A549 (cell line): ENCODE data around the gene CCDC30. TPM values are rescaled to one million over a fixed set of nuclear protein-coding genes. Genes with fewer than 3 reads are reported as not detected.
"Not testable (repeated sequence)": the region's sequence is repeated elsewhere in the genome, so short reads cannot be mapped to it uniquely, and the experiment has no call there.

ENCODE experiments used
- ATAC-seq, 2 experiments: fragments of 200-7000 bp in 1 of 2; fragments of >200 bp in 1 of 2; cut with Nextera tagmentation in 1 of 2; cut with Tn5 transposase in 1 of 2; 3 replicates each; pipeline versions ENCODE4 v1.8.0 to v1.9.1; 2018 to 2020; ENCODE audit warnings: mild to moderate bottlenecking in 1 of 2, moderate library complexity in 1 of 2
- CTCF ChIA-PET: fragments of 300-600 bp; sonication (Branson Sonifier 250); formaldehyde crosslinking; extraction: SDS; loops from one replicate; lab custom pipeline; 2021; ENCODE audit warnings: antibody characterized with exemption, inconsistent platforms; lab: Yijun Ruan, JAX
- POLR2A ChIA-PET: fragments of 350-600 bp; formaldehyde crosslinking; extraction: SDS; loops from one replicate; lab custom pipeline; 2021; ENCODE audit warnings: antibody characterized with exemption, inconsistent platforms; lab: Yijun Ruan, JAX
- DNase-seq, 2 experiments: peaks; one replicate each; pipeline versions ENCODE4 v3.0.0 to v3.0.0-alpha.2; 2011 to 2016; ENCODE audit warnings: low read depth in 1 of 2, low spot score in 1 of 2
- FAIRE-seq: peaks from 2 replicates; lab custom pipeline; 2011; peaks lifted over from hg19 to GRCh38; lab: Jason Lieb, UNC
- H3K27ac ChIP-seq, 2 experiments: fragments of >200 bp; sonication (Bioruptor Twin); formaldehyde crosslinking; 3 replicates each; pipeline ENCODE4 v1.5.1; 2016 to 2017
- H3K4me1 ChIP-seq: fragments of >200 bp; sonication (Bioruptor Twin); formaldehyde crosslinking; 3 replicates; pipeline ENCODE4 v1.6.1; 2016
- H3K4me2 ChIP-seq: fragments of >200 bp; sonication (Bioruptor Twin); formaldehyde crosslinking; 3 replicates; pipeline ENCODE4 v1.6.1; 2016
- H3K4me3 ChIP-seq: fragments of >200 bp; sonication (Bioruptor Twin); formaldehyde crosslinking; 3 replicates; pipeline ENCODE4 v1.5.1; 2016
- H3K9me3 ChIP-seq: fragments of >200 bp; sonication (Bioruptor Twin); formaldehyde crosslinking; 3 replicates; pipeline ENCODE4 v1.6.1; 2016
- CBX2 ChIP-seq: fragments of 200-600 bp; sonication (generic); IDR thresholded peaks from 2 replicates; pipeline ENCODE4 v1.6.1; 2016; ENCODE audit warnings: low read depth, mild to moderate bottlenecking, borderline replicate concordance
- CEBPB ChIP-seq, 2 experiments: fragments of >200 bp in 1 of 2; sonication (Bioruptor Twin) in 1 of 2; formaldehyde crosslinking in 1 of 2; IDR thresholded peaks; 2 replicates each; pipeline ENCODE4 v1.6.1; 2012 to 2016
- CHD4 ChIP-seq: fragments of 200-600 bp; sonication (generic); IDR thresholded peaks from 2 replicates; pipeline ENCODE4 v1.6.1; 2016; ENCODE audit warnings: antibody characterized with exemption, mild to moderate bottlenecking, borderline replicate concordance
- CTCF ChIP-seq: fragments of >200 bp; sonication (Bioruptor Twin); formaldehyde crosslinking; IDR thresholded peaks from 3 replicates; pipeline ENCODE4 v1.5.1; 2016
- HDAC2 ChIP-seq: fragments of 200-600 bp; sonication (generic); IDR thresholded peaks from 2 replicates; pipeline ENCODE4 v1.6.1; 2016
- HMGXB4 ChIP-seq: fragments of 250-450 bp; sonication (Bioruptor Pico); IDR thresholded peaks from 2 replicates; pipeline ENCODE4 v1.5.0; 2021; ENCODE audit warnings: mild to moderate bottlenecking, moderate library complexity, borderline replicate concordance
- HOXB13 ChIP-seq: fragments of 250-450 bp; sonication (Bioruptor Pico); IDR thresholded peaks from 2 replicates; pipeline ENCODE4 v1.5.0; 2020; ENCODE audit warnings: low read depth, mild to moderate bottlenecking, moderate library complexity
- JUN ChIP-seq, 2 experiments: fragments of >200 bp; sonication (Bioruptor Twin); formaldehyde crosslinking; IDR thresholded peaks; 2 replicates in 1 of 2; 3 replicates in 1 of 2; pipeline ENCODE4 v1.6.1; 2016 to 2017
- MYC ChIP-seq: IDR thresholded peaks from 2 replicates; pipeline ENCODE4 v1.6.1; 2012; ENCODE audit warnings: mild to moderate bottlenecking, inconsistent platforms, low read length, improper control_type of control experiment, borderline replicate concordance
- NFE2L2 ChIP-seq: fragments of 150-350 bp; conservative IDR thresholded peaks from 2 replicates; pipeline ENCODE4 v1.6.1; 2014; ENCODE audit warnings: low read length
- PBX3 ChIP-seq: IDR thresholded peaks from 2 replicates; pipeline ENCODE4 v1.6.1; 2012
- RARB ChIP-seq: fragments of 250-450 bp; sonication (Bioruptor Pico); IDR thresholded peaks from 2 replicates; pipeline ENCODE4 v1.8.0; 2021; ENCODE audit warnings: mild to moderate bottlenecking, moderate library complexity
- RFX5 ChIP-seq: fragments of 450-650 bp; IDR thresholded peaks from 2 replicates; pipeline ENCODE4 v1.7.1; 2014; ENCODE audit warnings: antibody characterized with exemption, mild to moderate bottlenecking, moderate library complexity
- SREBF2 ChIP-seq: fragments of 450-650 bp; IDR thresholded peaks from 2 replicates; pipeline ENCODE4 v1.6.1; 2014; ENCODE audit warnings: mild to moderate bottlenecking, moderate library complexity
- TP53 ChIP-seq: fragments of 250-450 bp; sonication (Bioruptor Pico); IDR thresholded peaks from 2 replicates; pipeline ENCODE4 v1.5.0; 2021; ENCODE audit warnings: mild to moderate bottlenecking, moderate library complexity
- USF2 ChIP-seq: fragments of 450-650 bp; IDR thresholded peaks from 2 replicates; pipeline ENCODE4 v1.6.1; 2014; ENCODE audit warnings: antibody characterized with exemption
- ZC3H11A ChIP-seq: fragments of 450-650 bp; IDR thresholded peaks from 2 replicates; pipeline ENCODE4 v1.6.1; 2014; ENCODE audit warnings: antibody characterized with exemption, mild to moderate bottlenecking
- ZNF302 ChIP-seq: fragments of 250-450 bp; sonication (Bioruptor Pico); IDR thresholded peaks from 2 replicates; pipeline ENCODE4 v1.9.0; 2021; ENCODE audit warnings: inconsistent platforms, mild to moderate bottlenecking, moderate library complexity
- ZSCAN20 ChIP-seq: fragments of 250-450 bp; sonication (Bioruptor Pico); IDR thresholded peaks from 2 replicates; pipeline ENCODE4 v1.8.0; 2022; ENCODE audit warnings: mild to moderate bottlenecking, moderate library complexity
- WGBS: methylation state at CpG from one replicate; pipeline ENCODE4 v1.1.6; 2017; ENCODE audit errors: missing lambda C conversion rate; 5-methylcytosine and 5-hydroxymethylcytosine counted together
- polyA plus RNA-seq, 4 experiments: library from polyadenylated mRNA; depleted of rRNA in 3 of 4; stranded (reverse); fragments of >200 nt; fragmentation: RNase III in 1 of 4; extraction: RNeasy Plus Mini Kit Qiagen cat#74134 plus additional on column Dnase treatment in 1 of 4; gene quantifications; 2 replicates in 3 of 4; 3 replicates in 1 of 4; pipeline ENCODE4 v1.2.3, GENCODE V29; 2011 to 2017
- TF ChIP-seq, protein P1 (sequence below): IDR thresholded peaks from 2 replicates; pipeline ENCODE4 v1.6.1; 2012; ENCODE audit warnings: low read depth, borderline replicate concordance
- TF ChIP-seq, protein P2 (sequence below): fragments of 250-450 bp; sonication (Bioruptor Pico); IDR thresholded peaks from 2 replicates; pipeline ENCODE4 v1.5.0; 2020; ENCODE audit warnings: low read depth, mild to moderate bottlenecking, moderate library complexity
- TF ChIP-seq, protein P3 (sequence below): fragments of >200 bp; sonication (Bioruptor Twin); formaldehyde crosslinking; IDR thresholded peaks from 2 replicates; pipeline ENCODE4 v1.6.1; 2016

The CCDC30 gene
- polyA plus RNA-seq, 2 of the 4 experiments (the other 2 are of a cell fraction), result 0.75 to 1.6 TPM

GRCh38 chr1:42681741-42682483, 218.8 kb downstream of the CCDC30 start, which contains the start of gene YBX1 (continued):
- no peak for TF ChIP-seq ZNF302 (CRISPR knock-in tag)
- no peak for TF ChIP-seq CEBPB (IDR thresholded peaks at IDR 0.05)
- peak; percentile 90 for TF ChIP-seq PBX3
- no peak for TF ChIP-seq CHD4

GRCh38 chr1:42682484-42682738, 219.3 kb downstream of the CCDC30 start:
- peak overlapping the region; percentile 89; the same call in 2 of the 3 replicates for H3K4me2 ChIP-seq
- peak overlapping the region; percentile 92 to 98 for H3K27ac ChIP-seq
- peak in 1 of 2 experiments; percentile 15; a peak in 1 of 5 replicates for TF ChIP-seq JUN (IDR thresholded peaks at IDR 0.05)
- no CpG with 5 or more reads among the region's 33 CpGs for WGBS
- ChIA-PET CTCF (interaction anchor here (0.7 to 1.7 kb wide), 2 partner anchors 9 to 37 kb away, joined by 3 to 4 read pairs; no protein-coding TSS in a partner anchor), POLR2A (interaction anchor here (0.5 to 2.4 kb wide), 15 partner anchors 9 to 391 kb away, joined by 3 to 18 read pairs (median 4); partner anchors contain the start of genes C1orf50, CCDC30, P3H1 and PPIH)
- H3K9me3 ChIP-seq, DNase-seq, FAIRE-seq: not testable (repeated sequence)
- peak; percentile 26 to 41; a peak in 4 of 6 replicates for ATAC-seq
- H3K4me3 ChIP-seq, result peak overlapping the region; percentile 94
- H3K4me1 ChIP-seq, result peaks cover 35% of the 10 kb centered on the region

DNA sequence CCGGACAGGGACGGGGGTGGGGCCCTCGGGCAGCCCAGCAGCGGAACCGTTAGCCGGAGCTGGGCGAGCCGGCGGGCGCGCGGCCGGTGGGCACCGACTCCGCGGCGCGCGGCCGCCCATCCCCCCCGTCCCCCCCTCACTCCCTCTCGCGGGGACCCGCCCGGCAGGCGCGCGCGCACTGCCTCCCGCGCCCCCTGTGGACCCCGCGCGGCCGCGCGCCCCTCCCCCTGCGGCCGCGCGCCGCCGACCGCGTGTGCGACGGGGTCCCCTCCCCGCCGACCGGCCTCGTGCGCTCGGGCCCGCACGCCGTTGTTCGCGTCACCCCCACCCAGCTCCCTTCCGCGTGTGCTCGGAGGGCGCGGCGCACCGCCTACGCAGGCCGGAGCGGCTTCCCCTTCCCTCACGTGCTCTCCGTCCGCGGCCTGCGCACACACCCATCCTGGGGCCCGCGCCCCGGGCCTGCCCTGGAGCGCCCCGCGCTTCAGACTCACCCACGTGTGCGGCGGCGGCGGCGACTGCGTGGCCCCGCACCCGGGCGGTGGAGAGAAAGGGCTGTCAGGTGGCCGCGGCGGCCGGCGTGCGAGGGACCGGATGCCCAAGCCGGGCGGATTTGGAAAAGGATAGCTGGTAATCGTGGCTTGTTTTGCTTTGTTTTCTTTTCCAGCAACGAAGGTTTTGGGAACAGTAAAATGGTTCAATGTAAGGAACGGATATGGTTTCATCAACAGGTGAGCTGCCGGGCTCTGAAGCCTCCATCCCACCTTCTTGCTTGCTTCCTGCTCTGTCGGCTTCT, 219.8 kb downstream of the CCDC30 start:
- H3K9me3 ChIP-seq, result no peaks in the 10 kb centered on the region
- H3K4me1 ChIP-seq, result peaks cover 39% of the 10 kb centered on the region
- peak; percentile 20 to 54 for DNase-seq
- FAIRE-seq, result no peak
- H3K4me3 ChIP-seq, result peak overlapping the region; percentile 94
- POLR2A ChIA-PET, result interaction anchor here (0.5 to 2.4 kb wide), 15 partner anchors 9 to 391 kb away, joined by 3 to 18 read pairs (median 3); partner anchors contain the start of genes C1orf50, CCDC30, P3H1 and PPIH
- peak overlapping the region; percentile 89 for H3K4me2 ChIP-seq
- peak overlapping the region; percentile 92 to 98 for H3K27ac ChIP-seq
- CTCF ChIA-PET, result interaction anchor here (0.7 to 1.7 kb wide), 2 partner anchors 8 to 37 kb away, joined by 3 to 4 read pairs; no protein-coding TSS in a partner anchor
- WGBS, result under 1% methylated on average over 22 of the region's 103 CpGs
- peak; percentile 21 to 66 for ATAC-seq
- TF ChIP-seq CBX2, result no peak
- no peak for TF ChIP-seq HOXB13 (CRISPR knock-in tag)
- TF ChIP-seq USF2, result peak; percentile 27; the same call in 1 of the 2 replicates
- peak; percentile 94; the same call in 1 of the 2 replicates for TF ChIP-seq MYC
- TF ChIP-seq SREBF2, result no peak
- no peak for TF ChIP-seq RFX5
- no peak; the same call in 1 of the 2 replicates for TF ChIP-seq TP53 (CRISPR knock-in tag)
- TF ChIP-seq ZC3H11A, result no peak
- TF ChIP-seq HDAC2, result no peak
- no peak for TF ChIP-seq CTCF
- no peak for TF ChIP-seq PBX3
- no peak for TF ChIP-seq JUN (IDR thresholded peaks at IDR 0.05)
- TF ChIP-seq, protein P1, sequence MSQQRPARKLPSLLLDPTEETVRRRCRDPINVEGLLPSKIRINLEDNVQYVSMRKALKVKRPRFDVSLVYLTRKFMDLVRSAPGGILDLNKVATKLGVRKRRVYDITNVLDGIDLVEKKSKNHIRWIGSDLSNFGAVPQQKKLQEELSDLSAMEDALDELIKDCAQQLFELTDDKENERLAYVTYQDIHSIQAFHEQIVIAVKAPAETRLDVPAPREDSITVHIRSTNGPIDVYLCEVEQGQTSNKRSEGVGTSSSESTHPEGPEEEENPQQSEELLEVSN, result 0 out of 2 replicates have a peak, but pooled peaks have one; percentile 28
- TF ChIP-seq, protein P2, sequence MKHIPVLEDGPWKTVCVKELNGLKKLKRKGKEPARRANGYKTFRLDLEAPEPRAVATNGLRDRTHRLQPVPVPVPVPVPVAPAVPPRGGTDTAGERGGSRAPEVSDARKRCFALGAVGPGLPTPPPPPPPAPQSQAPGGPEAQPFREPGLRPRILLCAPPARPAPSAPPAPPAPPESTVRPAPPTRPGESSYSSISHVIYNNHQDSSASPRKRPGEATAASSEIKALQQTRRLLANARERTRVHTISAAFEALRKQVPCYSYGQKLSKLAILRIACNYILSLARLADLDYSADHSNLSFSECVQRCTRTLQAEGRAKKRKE, result no peak
- TF ChIP-seq RARB, result no peak
- TF ChIP-seq HMGXB4, result no peak
- TF ChIP-seq NFE2L2, result no peak
- TF ChIP-seq CHD4, result no peak
- TF ChIP-seq, protein P3, sequence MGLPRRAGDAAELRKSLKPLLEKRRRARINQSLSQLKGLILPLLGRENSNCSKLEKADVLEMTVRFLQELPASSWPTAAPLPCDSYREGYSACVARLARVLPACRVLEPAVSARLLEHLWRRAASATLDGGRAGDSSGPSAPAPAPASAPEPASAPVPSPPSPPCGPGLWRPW, result no peak
- no peak for TF ChIP-seq ZSCAN20
